VCaP (cell line): ENCODE measurements around the gene PLEKHO2.
"Not testable (repeated sequence)": the region's sequence is repeated elsewhere in the genome, so short reads cannot be mapped to it uniquely, and the experiment has no call there.

Experiments used
- H3K27ac ChIP-seq: fragments of 450-650 bp; 2 replicates; pipeline ENCODE4 v1.5.1; 2017
- CTCF ChIP-seq: fragments of 450-650 bp; conservative IDR thresholded peaks from 2 replicates; pipeline ENCODE4 v1.5.1; 2017; ENCODE audit warnings: mild to moderate bottlenecking, moderate library complexity

The PLEKHO2 gene

GRCh38 chr15:64841344-64842095 is at the start of gene PLEKHO2:
Gene PLEKHO2 (plus strand): TSS chr15:64841915. CDS start chr15:64842017, 102 bp downstream.
- no peak; the same call in 1 of the 2 replicates for TF ChIP-seq CTCF
- H3K27ac ChIP-seq = peak within 1 kb of the TSS; percentile 74

GRCh38 chr15:64792282-64792681 is 49.4 kb upstream of the PLEKHO2 start:
- no peak overlapping the region for H3K27ac ChIP-seq
- no peak for TF ChIP-seq CTCF

- not testable (repeated sequence) for H3K27ac ChIP-seq
These were observed 46.4 kb upstream of the PLEKHO2 start for GRCh38 chr15:64795299-64795698.

- not testable (repeated sequence) for H3K27ac ChIP-seq
These were observed 45.8 kb upstream of the PLEKHO2 start for GRCh38 chr15:64795921-64796320.

- not testable (repeated sequence) for H3K27ac ChIP-seq
These were observed 42.8 kb upstream of the PLEKHO2 start for GRCh38 chr15:64798905-64799304.

GRCh38 chr15:64800476-64800875 is 41.2 kb upstream of the PLEKHO2 start:
- TF ChIP-seq CTCF = no peak

GRCh38 chr15:64803526-64803925 is 38.2 kb upstream of the PLEKHO2 start:
- no peak overlapping the region for H3K27ac ChIP-seq
- TF ChIP-seq CTCF = no peak

More at GRCh38 chr15:64800476-64800875, 41.2 kb upstream of the PLEKHO2 start:
- H3K27ac ChIP-seq = no peak overlapping the region

GRCh38 chr15:64804619-64805018 is 37.1 kb upstream of the PLEKHO2 start:
- no peak for TF ChIP-seq CTCF
- no peak overlapping the region for H3K27ac ChIP-seq

- no peak for TF ChIP-seq CTCF
- H3K27ac ChIP-seq = no peak overlapping the region
These were observed 35.2 kb upstream of the PLEKHO2 start for GRCh38 chr15:64806509-64806908.
